WI38 (cell line): ENCODE measurements around the gene RNF217.

Source experiments
- H3K4me3 ChIP-seq: 2 replicates; pipeline ENCODE4 v1.5.1; 2011; ENCODE audit warnings: low read depth, mild to moderate bottlenecking, control low read depth, low read length
- CTCF ChIP-seq: IDR thresholded peaks from 2 replicates; pipeline ENCODE4 v1.5.1; 2012; ENCODE audit warnings: low read depth, mild to moderate bottlenecking, control low read depth, low read length

The RNF217 gene

GRCh38 chr6:125107048-125107447, 144.8 kb downstream of the RNF217 start:
- no peak overlapping the region for H3K4me3 ChIP-seq
- no peak for TF ChIP-seq CTCF

- no peak overlapping the region for H3K4me3 ChIP-seq
- no peak for TF ChIP-seq CTCF
Observed at GRCh38 chr6:125107896-125108295, 145.7 kb downstream of the RNF217 start.

- no peak overlapping the region for H3K4me3 ChIP-seq
- no peak for TF ChIP-seq CTCF
Observed at GRCh38 chr6:125110056-125110455, 147.8 kb downstream of the RNF217 start.

- no peak overlapping the region for H3K4me3 ChIP-seq
- TF ChIP-seq CTCF: no peak
Observed at GRCh38 chr6:125111219-125111983, 149.2 kb downstream of the RNF217 start.

GRCh38 chr6:125112934-125113333, 150.7 kb downstream of the RNF217 start:
- TF ChIP-seq CTCF: no peak

GRCh38 chr6:125114248-125114858, 152.1 kb downstream of the RNF217 start:
- peak; percentile 63; the same call in 1 of the 2 replicates for TF ChIP-seq CTCF
- no peak overlapping the region for H3K4me3 ChIP-seq

More at GRCh38 chr6:125112934-125113333, 150.7 kb downstream of the RNF217 start:
- no peak overlapping the region for H3K4me3 ChIP-seq

GRCh38 chr6:125116170-125116569, 153.9 kb downstream of the RNF217 start:
- TF ChIP-seq CTCF: no peak
- no peak overlapping the region for H3K4me3 ChIP-seq
